ENCODE data around the gene ATAD3C. TPM values are rescaled to one million over a fixed set of nuclear protein-coding genes. Genes with fewer than 3 reads are reported as not detected.
A peak's percentile ranks its signal among the peaks of the same experiment; 100 is the strongest.
"Not testable (repeated sequence)": the region's sequence is repeated elsewhere in the genome, so short reads cannot be mapped to it uniquely, and the experiment has no call there.

ATAD3C gene
- total RNA-seq, 1 donor from 2014 or later = 1.8 TPM

DNA sequence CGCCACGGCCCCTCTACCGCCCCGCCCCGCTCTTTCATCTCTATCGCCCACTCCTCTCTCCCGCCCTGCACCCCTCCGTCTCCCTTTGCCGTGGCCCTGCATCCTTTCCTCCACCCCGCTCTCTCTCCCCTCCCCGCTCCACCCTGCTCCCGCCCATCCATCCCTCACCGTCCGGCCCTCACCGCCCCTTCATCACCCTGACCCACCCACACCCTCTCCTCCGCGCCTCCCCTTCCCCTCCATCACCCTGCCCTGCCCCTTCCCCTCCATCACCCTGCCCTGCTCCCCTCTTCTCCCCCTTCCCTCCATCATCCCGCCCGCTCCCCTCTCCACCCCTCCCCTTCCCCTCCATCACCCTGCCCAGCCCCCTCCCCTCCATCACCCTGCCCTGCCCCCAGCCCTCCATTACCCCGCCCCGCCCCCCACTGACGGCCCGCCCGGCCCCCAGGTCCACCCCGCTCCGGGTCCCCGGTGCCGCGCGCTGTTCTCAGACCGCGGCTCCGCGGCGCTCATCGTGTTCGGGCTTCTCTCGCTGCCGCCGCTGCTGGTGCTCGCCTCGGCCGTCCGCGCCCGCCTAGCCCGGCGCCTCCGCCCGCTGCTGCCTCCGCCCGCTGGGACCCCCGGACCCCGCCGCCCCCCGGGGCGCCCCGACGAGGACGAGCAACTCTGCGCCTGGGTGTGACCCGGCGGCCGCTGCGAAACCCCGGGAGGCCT lies 22.2 kb upstream of the ATAD3C start:
- H3K4me1 ChIP-seq (ENCODE audit: insufficient read depth, low read length) = peaks cover 18% of the 10 kb centered on the region
- peak overlapping the region; percentile 75 for H3K4me2 ChIP-seq (ENCODE audit: low read length)
- no peaks in the 10 kb centered on the region for H3K36me3 Mint-ChIP-seq (ENCODE audit: low read depth, unreplicated experiment)
- peaks cover 2% of the 10 kb centered on the region for H3K27me3 Mint-ChIP-seq (ENCODE audit: low read depth, unreplicated experiment)
- no peak overlapping the region for H3K27ac Mint-ChIP-seq (ENCODE audit: unreplicated experiment)
- H3K79me2 ChIP-seq (ENCODE audit: insufficient read depth, low read length) = no peaks in the 10 kb centered on the region
- H3K36me3 ChIP-seq (ENCODE audit: insufficient read depth, low read length) = no peaks in the 10 kb centered on the region
- no peak overlapping the region for H3K27ac ChIP-seq (ENCODE audit: low read depth, low read length)
- H2AFZ ChIP-seq (ENCODE audit: low read depth, low read length) = no peak overlapping the region
- FAIRE-seq (no peak), DNase-seq (ENCODE audit: low read depth) (no peak)
- no peaks in the 10 kb centered on the region for H3K9me3 Mint-ChIP-seq (ENCODE audit: unreplicated experiment)
- no peaks in the 10 kb centered on the region for H4K20me1 ChIP-seq (ENCODE audit: insufficient read depth, low read length)
- H3K27me3 ChIP-seq (ENCODE audit: insufficient read depth, low read length) = no peaks in the 10 kb centered on the region
- H3K9me3 ChIP-seq (ENCODE audit: insufficient read depth, low read depth, low read length) = no peaks in the 10 kb centered on the region
- H3K9ac ChIP-seq (ENCODE audit: low read length) = no peak overlapping the region
- TF ChIP-seq EZH2 (IDR thresholded peaks at IDR 0.05; ENCODE audit: insufficient read depth, low read length) = no peak
- TF ChIP-seq, protein P1, sequence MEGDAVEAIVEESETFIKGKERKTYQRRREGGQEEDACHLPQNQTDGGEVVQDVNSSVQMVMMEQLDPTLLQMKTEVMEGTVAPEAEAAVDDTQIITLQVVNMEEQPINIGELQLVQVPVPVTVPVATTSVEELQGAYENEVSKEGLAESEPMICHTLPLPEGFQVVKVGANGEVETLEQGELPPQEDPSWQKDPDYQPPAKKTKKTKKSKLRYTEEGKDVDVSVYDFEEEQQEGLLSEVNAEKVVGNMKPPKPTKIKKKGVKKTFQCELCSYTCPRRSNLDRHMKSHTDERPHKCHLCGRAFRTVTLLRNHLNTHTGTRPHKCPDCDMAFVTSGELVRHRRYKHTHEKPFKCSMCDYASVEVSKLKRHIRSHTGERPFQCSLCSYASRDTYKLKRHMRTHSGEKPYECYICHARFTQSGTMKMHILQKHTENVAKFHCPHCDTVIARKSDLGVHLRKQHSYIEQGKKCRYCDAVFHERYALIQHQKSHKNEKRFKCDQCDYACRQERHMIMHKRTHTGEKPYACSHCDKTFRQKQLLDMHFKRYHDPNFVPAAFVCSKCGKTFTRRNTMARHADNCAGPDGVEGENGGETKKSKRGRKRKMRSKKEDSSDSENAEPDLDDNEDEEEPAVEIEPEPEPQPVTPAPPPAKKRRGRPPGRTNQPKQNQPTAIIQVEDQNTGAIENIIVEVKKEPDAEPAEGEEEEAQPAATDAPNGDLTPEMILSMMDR (IDR thresholded peaks at IDR 0.05; ENCODE audit: insufficient read depth, low read depth, low read length) = no peak
- no peak overlapping the region for H3K4me3 Mint-ChIP-seq (ENCODE audit: unreplicated experiment)
- H3K4me1 Mint-ChIP-seq (ENCODE audit: low read depth, unreplicated experiment) = peaks cover 22% of the 10 kb centered on the region
- H3K4me3 ChIP-seq (ENCODE audit: insufficient read depth, low read depth, low read length) = peak overlapping the region; percentile 10

DNA sequence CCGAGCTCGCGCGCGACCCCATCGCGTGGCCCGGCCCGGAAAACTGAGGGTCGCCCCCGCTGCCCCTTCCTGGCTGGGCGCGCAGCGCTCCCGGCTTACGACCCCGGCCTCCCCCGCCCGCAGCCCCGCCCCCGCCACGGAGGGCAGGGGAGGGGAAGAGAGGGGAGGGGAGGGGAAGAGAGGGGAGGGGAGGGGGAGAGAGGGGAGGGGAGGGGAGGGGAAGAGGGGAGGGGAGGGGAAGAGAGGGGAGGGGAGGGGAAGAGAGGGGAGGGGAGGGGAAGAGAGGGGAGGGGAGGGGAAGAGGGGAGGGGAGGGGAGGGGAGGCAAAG lies 21.7 kb upstream of the ATAD3C start:
- H3K27ac ChIP-seq (ENCODE audit: low read depth, low read length) = no peak overlapping the region
- H3K4me1 ChIP-seq (ENCODE audit: insufficient read depth, low read length) = peaks cover 13% of the 10 kb centered on the region
- H3K9me3 ChIP-seq (ENCODE audit: insufficient read depth, low read depth, low read length) = no peaks in the 10 kb centered on the region
- H2AFZ ChIP-seq (ENCODE audit: low read depth, low read length) = no peak overlapping the region
- H3K4me1 Mint-ChIP-seq (ENCODE audit: low read depth, unreplicated experiment) = peaks cover 19% of the 10 kb centered on the region
- H3K27me3 ChIP-seq (ENCODE audit: insufficient read depth, low read length) = no peaks in the 10 kb centered on the region
- H3K36me3 Mint-ChIP-seq (ENCODE audit: low read depth, unreplicated experiment) = no peaks in the 10 kb centered on the region
- H3K9me3 Mint-ChIP-seq (ENCODE audit: unreplicated experiment) = no peaks in the 10 kb centered on the region
- H3K4me3 ChIP-seq (ENCODE audit: insufficient read depth, low read depth, low read length) = peak overlapping the region; percentile 10
- FAIRE-seq = no peak
- H3K4me2 ChIP-seq (ENCODE audit: low read length) = peak overlapping the region; percentile 75
- H3K79me2 ChIP-seq (ENCODE audit: insufficient read depth, low read length) = no peaks in the 10 kb centered on the region
- no peak overlapping the region for H3K4me3 Mint-ChIP-seq (ENCODE audit: unreplicated experiment)
- peaks cover 2% of the 10 kb centered on the region for H3K27me3 Mint-ChIP-seq (ENCODE audit: low read depth, unreplicated experiment)
- TF ChIP-seq, protein P1 (IDR thresholded peaks at IDR 0.05; ENCODE audit: insufficient read depth, low read depth, low read length) = no peak
- TF ChIP-seq EZH2 (IDR thresholded peaks at IDR 0.05; ENCODE audit: insufficient read depth, low read length) = no peak
- no peaks in the 10 kb centered on the region for H4K20me1 ChIP-seq (ENCODE audit: insufficient read depth, low read length)
- no peak overlapping the region for H3K9ac ChIP-seq (ENCODE audit: low read length)
- DNase-seq (ENCODE audit: low read depth) = no peak
- H3K36me3 ChIP-seq (ENCODE audit: insufficient read depth, low read length) = no peaks in the 10 kb centered on the region
- no peak overlapping the region for H3K27ac Mint-ChIP-seq (ENCODE audit: unreplicated experiment)

DNA sequence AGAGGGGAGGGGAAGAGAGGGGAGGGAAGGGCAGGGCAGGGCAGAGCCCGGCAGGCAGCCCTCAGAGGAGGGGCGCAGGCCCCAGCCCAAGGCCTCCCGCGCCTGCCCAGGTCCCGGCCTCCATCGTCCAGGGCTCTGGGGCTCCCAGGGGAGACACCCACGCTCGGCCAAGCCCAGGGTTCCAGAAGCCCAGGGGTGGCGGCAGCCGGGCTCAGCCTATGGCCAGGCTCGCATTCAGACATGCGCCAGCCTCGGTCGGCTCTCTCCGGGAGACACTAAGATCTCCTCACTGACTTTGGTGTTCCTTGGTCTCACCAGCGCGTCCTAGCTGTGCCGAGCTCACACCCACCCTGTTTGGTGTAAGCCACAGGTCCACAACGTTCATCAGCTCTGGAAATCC lies 21.3 kb upstream of the ATAD3C start:
- Histone ChIP-seq H3K36me3 (ENCODE audit: insufficient read depth, low read length) (no peaks in the 10 kb centered on the region), H3K9ac (ENCODE audit: low read length) (no peak overlapping the region), H4K20me1 (ENCODE audit: insufficient read depth, low read length) (no peaks in the 10 kb centered on the region), H3K9me3 (ENCODE audit: insufficient read depth, low read depth, low read length) (no peaks in the 10 kb centered on the region), H2AFZ (ENCODE audit: low read depth, low read length) (no peak overlapping the region), H3K27me3 (ENCODE audit: insufficient read depth, low read length) (no peaks in the 10 kb centered on the region), H3K4me1 (ENCODE audit: insufficient read depth, low read length) (peaks cover 9% of the 10 kb centered on the region), H3K79me2 (ENCODE audit: insufficient read depth, low read length) (no peaks in the 10 kb centered on the region), H3K4me3 (ENCODE audit: insufficient read depth, low read depth, low read length) (no peak overlapping the region), H3K4me2 (ENCODE audit: low read length) (no peak overlapping the region), H3K27ac (ENCODE audit: low read depth, low read length) (no peak overlapping the region)
- Mint-ChIP-seq H3K36me3 (ENCODE audit: low read depth, unreplicated experiment) (no peaks in the 10 kb centered on the region), H3K4me1 (ENCODE audit: low read depth, unreplicated experiment) (peaks cover 16% of the 10 kb centered on the region), H3K27me3 (ENCODE audit: low read depth, unreplicated experiment) (peaks cover 2% of the 10 kb centered on the region), H3K4me3 (ENCODE audit: unreplicated experiment) (peak overlapping the region; percentile 72), H3K27ac (ENCODE audit: unreplicated experiment) (no peak overlapping the region), H3K9me3 (ENCODE audit: unreplicated experiment) (no peaks in the 10 kb centered on the region)
- FAIRE-seq (no peak), DNase-seq (ENCODE audit: low read depth) (no peak)
- TF ChIP-seq EZH2 (IDR thresholded peaks at IDR 0.05; ENCODE audit: insufficient read depth, low read length) = no peak
- TF ChIP-seq, protein P1 (IDR thresholded peaks at IDR 0.05; ENCODE audit: insufficient read depth, low read depth, low read length) = no peak

DNA sequence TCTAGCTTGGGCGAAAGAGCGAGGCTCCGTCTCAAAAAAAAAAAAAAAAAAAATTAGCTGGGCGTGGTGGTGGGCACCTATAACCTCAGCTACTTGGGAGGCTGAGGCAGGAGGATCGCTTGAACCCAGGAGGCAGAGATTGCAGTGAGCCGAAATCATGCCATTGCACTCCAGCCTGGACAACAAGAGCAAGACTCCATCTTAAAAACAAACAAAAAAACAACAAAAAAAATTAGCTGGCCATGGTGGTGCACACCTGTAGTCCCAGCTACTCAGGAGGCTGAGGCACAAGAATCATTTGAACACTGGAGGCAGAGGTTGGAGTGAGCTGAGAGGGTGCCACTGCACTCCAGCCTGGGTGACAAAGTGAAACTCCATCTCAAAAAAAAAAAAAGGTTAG lies 20.5 kb upstream of the ATAD3C start:
- H3K79me2 ChIP-seq (ENCODE audit: insufficient read depth, low read length); H3K36me3 Mint-ChIP-seq (ENCODE audit: low read depth, unreplicated experiment); H3K9me3 ChIP-seq (ENCODE audit: insufficient read depth, low read depth, low read length); H3K27me3 ChIP-seq (ENCODE audit: insufficient read depth, low read length); DNase-seq (ENCODE audit: low read depth); H4K20me1 ChIP-seq (ENCODE audit: insufficient read depth, low read length); H3K36me3 ChIP-seq (ENCODE audit: insufficient read depth, low read length); H3K4me3 ChIP-seq (ENCODE audit: insufficient read depth, low read depth, low read length); H3K9me3 Mint-ChIP-seq (ENCODE audit: unreplicated experiment); H2AFZ ChIP-seq (ENCODE audit: low read depth, low read length); H3K9ac ChIP-seq (ENCODE audit: low read length); H3K4me2 ChIP-seq (ENCODE audit: low read length); H3K27ac ChIP-seq (ENCODE audit: low read depth, low read length); FAIRE-seq; H3K27me3 Mint-ChIP-seq (ENCODE audit: low read depth, unreplicated experiment): not testable (repeated sequence)
- H3K4me3 Mint-ChIP-seq (ENCODE audit: unreplicated experiment) = peak overlapping the region; percentile 40
- H3K4me1 Mint-ChIP-seq (ENCODE audit: low read depth, unreplicated experiment) = peaks cover 15% of the 10 kb centered on the region
- H3K27ac Mint-ChIP-seq (ENCODE audit: unreplicated experiment) = peak overlapping the region; percentile 62
- H3K4me1 ChIP-seq (ENCODE audit: insufficient read depth, low read length) = peaks cover 16% of the 10 kb centered on the region
